HG03064 (cell line): ENCODE data around the gene LMLN.
"Not testable (repeated sequence)": the region's sequence is repeated elsewhere in the genome, so short reads cannot be mapped to it uniquely, and the experiment has no call there.

Source experiments
- ATAC-seq: cut with Tn5 transposase; IDR thresholded peaks from one replicate; pipeline ENCODE4 v1.9.1; 2021; ENCODE audit warnings: low read depth; ENCODE audit not compliant: unreplicated experiment

LMLN gene

DNA sequence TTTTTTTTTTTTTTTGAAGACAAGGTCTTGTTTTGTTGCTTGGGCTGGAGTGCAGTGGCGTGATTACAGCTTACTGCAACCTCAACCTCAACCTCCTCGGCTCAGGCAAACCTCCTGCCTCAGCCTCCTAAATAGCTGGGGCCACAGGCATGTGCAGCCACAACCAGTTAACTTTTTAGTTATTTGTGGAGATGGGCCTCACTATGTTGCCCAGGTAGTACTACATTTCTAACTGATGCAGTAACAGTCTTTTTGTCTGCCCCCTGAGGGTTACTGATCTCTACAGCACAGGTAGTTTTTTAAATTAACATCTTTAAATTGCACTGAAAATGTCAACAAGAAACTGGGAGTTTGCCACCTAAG lies 3.4 kb upstream of the LMLN start:
- ATAC-seq = no peak

DNA sequence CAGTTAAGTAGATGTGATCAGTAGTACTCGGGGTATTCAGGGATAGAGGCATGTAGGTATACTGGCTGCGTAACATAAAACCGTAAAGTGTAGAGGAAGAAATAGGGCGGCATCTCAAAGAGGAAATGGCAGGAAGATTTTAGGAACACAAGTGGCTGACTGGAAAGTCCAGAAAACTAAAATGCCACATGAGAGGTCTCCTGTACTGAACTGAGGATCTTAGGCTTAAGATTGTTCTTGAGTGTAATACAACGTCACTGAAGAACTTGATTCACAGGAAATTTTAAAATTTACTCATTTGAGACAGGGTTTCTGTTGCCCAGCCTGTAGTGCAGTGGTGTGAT lies 2.3 kb upstream of the LMLN start:
- no peak for ATAC-seq

DNA sequence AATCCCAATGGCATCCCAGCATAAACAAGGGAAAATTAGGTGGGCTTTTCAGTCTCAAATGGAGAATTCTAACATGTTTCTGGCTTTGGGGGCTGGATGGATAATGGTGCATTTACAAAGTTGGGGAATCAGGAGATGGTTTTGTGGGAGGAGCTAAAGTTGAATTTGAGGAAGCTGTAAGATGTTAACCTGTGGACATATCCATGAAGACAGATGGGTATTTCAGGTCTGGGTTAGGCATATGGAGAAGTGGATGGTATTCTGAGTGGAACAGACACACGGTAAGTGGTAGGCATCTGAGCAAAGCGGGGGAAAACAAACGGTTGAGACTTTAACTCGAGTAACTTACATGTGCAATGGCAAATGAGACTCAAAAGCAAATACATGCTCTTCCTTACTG lies 1.7 kb upstream of the LMLN start:
- no peak for ATAC-seq

DNA sequence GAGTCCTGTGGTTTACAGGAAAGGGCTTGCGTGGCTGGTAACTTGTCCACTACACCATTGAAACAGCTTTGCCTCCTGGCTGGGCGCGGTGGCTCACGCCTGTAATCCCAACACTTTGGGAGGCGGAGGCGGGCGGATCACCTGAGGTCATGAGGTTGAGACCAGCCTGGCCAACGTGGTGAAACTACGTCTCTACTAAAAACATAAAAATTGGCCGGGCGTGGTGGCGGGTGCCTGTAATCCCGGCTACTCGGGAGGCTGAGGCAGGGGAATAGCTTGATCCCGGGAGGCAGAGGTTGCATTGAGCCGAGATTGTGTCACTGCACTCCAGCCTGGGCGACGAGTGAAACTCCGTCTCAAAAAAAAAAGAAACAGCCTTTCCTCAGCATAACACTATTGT lies 1.2 kb upstream of the LMLN start:
- ATAC-seq = not testable (repeated sequence)

DNA sequence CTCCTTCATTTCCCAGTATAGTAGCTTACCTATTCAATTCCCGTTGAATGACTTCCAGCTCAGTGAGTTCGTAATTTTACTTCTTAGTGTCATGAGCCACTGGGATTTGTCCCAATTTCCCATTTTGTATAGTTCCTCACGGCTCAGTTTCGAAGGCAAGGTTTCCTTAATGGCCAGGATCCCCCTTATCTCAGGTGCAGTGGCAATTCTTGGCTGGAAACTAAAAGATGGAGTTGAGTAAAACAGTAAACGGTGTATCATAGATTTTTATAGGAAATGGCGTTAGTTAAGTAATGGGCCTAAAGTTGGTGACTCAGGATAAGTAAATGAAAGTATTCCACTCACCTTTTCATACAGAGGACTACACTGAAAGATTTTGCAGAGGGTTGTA lies 522 bp upstream of the LMLN start:
- no peak for ATAC-seq

DNA sequence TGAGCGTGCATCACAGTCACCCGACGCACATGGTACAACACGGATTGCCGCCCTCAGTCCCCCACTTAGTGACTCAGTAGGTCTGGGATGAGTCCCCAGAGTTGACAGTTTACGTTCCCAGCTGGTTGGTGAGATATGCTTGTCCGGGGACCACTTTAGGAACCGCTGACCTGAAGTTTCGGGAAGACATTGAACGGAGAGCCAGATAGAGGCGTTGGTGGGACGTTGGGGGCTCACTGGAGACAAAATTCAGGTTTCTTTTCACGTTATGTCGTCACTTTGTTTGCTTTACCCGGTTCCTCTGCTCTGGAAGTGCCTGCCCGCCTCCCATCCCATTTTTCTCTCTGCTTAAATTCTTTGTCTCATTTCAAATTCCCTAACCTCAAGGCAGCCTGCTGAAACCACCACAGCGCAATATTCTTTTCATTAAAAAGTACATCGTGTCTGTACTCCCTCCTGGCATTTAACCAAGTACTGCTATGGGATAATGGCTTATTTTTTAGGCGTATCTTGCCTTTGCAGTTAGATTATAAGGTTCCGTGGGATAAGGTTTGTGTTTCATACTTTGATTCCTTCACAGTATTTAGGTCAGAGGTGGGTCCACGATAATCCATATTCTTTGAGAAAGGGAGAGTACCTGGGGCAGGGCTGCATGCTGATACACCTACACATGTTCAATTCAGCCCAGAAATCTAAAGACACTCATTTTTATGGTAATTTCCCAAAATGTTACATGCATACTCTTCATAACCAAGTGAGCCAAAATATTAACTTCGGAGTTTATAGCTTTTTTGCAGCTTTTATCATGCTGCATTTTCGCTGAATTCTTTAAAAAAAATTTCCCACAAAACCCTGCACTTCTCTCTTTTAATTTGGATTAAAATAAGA lies 921 bp downstream of the LMLN start:
- no peak for ATAC-seq

DNA sequence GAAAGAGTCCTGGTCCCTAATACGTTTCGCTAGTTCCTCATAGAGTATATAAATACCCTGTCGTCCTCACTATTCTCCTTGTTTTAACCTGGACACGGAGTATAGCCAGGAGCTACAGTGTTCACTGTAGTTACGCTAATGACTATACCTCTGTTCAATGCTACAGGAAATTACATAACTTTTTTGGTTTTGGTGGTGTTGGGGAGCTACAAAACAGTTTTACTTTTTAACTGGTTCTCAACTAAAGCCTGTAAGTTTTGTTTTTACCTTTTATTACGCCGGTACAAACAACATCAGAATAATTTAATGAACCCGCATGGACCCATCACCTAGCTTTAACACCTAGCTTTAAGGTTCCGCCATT lies 1.5 kb downstream of the LMLN start:
- no peak for ATAC-seq

DNA sequence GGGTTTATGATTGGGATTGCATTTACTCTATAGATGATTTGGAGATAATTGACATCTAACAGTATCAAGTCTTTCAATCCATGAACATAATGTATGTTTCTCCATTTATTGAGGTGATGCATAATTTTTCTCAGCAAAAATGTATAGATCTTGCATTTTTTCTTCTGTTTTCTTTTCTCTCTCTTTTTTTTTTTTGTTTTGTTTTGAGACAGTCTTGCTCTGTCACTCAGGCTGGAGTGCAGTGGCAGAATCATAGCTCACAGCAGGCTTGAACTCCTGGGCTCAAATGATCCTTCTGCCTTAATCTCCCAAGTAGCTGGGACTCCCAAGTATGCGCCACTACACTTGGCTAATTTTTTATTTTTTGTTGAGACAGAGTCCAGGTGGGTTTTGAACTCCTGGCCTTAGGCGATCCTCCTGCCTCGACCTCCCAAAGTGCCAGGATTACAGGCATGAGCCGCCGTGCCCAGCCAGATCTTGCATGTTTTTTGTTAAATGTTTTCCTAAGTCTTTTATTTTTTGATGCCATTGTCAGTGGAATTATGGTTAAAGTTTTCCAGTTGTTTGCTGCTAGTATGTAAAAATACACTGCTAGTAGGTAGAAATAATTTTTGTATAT lies 3.1 kb downstream of the LMLN start:
- ATAC-seq = no peak

DNA sequence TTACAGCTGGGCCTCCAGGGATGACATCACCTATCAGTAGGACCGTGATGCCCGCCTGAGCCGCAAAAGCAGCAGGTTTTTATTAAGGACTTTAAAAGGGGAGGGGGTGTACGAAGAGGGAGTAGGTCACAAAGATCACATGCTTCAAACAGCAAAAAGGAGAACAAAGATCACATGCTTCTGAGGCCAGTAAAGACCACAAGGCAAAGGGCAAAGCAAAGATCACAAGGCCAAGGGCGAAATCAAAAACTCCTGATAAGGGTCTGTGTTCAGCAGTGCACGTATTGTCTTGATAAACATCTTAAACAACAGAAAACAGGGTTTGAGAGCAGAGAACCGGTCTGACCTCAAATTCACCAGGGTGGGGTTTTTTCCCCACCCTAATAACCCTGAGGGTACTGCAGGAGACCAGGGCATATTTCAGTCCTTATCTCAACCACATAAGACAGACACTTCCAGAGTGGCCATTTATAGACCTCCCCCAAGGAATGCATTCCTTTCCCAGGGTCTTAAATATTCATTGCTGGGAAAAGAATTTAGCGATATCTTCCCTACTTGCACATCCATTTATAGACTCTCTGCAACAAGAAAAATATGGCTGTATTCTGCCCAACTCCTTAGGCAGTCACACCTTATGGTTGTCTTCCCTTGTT lies 7.4 kb downstream of the LMLN start:
- not testable (repeated sequence) for ATAC-seq

DNA sequence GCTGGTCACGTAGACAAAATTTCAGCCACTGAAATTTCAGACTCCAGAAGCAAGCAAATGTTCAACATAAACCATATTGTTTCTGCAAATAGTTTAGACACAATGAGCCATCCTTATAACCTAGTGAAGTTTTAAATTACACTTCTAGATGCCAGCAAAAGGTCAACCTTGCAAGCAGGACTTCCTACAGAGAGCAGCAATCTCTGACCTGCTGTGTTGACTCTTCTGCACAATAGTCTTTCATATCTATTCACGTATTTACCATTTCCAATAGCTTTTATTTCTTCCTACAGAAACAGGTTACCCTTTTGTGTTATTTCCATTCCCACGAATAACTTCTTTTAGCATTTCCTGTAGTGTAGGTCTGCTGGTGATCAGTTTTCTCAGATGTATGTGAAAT lies 10.6 kb downstream of the LMLN start:
- no peak for ATAC-seq

DNA sequence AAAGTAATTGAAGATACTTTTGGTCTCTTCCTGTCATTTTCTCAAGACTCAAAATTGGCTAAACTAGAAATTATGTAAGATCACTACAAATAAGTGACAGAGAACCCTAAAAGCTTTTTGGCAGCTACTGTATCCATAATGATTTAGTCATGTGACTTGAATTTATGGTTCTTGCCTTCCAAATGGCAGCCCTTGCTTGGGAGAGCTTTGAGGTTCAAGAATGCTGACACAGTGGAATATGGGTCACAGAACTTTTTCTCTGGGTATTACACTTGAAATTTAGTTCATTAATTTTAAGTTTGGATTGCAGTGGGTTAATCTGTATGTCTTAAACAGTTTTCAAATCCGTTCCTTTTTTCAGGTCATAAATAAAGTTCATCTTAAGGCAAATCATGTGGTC lies 14.0 kb downstream of the LMLN start:
- ATAC-seq = no peak

DNA sequence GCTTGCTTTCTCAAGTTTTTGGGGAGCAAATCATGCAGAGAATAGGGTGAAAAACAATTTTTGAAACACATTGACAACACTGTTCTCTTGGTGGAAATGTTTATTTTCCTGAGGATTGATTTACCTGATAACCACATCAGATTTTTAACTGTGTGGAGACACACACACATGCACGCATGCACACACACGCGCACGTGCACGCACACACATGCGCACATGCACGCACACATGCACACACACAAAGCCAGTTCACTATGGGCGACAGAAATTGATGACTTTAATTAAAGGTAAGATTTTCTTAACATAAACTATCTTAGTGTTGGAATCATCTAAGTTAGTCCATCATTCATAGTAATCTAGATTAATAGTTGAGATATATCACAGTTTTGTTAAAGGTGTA lies 15.3 kb downstream of the LMLN start:
- no peak for ATAC-seq

DNA sequence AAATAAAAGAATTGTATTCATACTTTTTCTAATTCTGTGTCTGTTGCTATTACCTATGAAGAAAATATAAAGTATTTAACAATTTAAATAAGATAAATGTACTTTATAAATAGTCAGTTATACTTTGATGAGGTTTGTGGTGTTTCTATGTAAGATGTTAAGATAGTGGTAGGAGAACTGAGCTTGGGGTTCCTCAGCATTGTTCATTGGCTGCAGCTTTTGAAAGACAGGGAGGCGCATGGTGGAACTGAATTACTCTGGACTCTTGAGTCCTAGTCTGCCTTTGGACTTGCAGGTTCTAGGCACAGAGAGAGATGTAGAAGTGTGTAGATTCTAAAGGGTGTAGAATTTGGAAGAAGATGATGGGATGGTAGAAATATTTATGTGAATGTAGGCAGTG lies 23.1 kb downstream of the LMLN start:
- no peak for ATAC-seq

DNA sequence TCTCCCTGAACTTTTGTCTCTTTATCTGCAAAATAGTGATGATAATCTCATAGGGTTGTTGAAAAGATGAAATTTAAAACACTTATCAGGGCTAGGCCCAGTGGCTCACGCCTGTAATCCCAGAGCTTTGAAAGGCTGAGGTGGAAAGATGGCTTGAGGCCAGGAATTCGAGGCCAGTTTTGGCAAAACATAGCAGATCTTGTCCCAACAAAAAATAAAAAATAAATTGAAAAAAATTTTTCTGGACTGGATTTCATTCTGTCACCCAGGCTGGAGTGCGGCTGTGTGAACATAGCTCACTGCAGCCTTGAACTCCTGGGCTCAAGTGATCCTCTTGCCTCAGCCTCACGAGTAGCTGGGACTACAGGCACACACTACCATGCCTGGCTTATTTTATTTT lies 29.6 kb downstream of the LMLN start:
- no peak for ATAC-seq

DNA sequence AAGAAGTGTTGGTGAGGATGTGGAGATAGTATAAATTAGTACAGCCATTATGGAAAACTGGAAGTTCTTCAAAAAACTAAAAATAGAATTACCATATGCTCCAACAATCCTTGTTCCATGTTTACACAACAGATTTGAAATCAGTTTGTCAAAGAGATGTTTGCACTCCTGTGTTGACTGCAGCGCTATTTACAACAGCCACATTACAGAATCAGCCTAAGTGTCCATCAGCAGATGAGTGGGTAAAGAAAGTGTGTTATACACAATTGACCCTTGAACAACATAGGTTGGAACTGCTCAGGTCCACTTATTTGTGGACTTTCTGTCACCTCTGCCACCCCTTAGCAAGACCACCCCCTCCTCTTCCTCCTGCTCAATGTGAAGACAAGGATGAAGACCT lies 34.7 kb downstream of the LMLN start:
- ATAC-seq = no peak

DNA sequence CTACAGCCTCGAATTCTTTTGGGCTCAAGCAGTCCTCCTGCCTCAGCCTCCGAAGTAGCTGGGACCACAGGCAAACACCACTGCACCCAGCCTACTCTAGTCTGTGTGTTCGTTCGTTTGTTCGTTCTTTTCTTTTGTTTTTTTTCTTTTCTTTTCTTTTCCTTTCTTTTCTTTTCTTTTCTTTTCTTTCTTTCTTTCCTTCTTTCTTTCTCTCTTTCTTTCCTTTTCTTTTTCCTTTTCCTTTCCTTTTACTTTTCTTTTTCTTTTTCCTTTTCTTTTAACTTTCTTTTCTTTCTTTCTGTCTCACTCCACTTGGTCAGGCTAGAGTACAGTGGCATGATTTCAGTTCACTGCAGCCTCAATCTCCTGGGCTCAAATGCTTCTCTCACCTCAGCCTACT lies 36.8 kb downstream of the LMLN start:
- ATAC-seq = no peak

DNA sequence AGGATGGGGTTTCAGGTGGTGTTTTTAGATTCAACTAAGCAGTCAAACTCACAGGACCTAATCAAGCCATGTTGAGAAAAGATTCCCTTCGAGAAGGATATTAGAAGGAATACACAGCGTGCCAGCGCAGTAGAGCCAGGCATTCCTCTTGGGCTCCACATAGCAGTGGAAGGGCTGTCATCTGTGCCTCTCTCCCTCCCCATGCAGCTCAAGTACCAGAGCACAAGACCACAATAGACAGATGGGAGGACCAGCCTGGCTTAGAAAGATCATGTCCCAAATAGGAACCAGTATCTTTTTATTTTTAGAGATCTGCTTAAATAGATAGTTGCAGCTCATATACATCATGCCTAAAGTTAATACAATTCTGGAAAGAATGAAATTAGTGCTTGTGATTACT lies 37.9 kb downstream of the LMLN start:
- ATAC-seq = no peak

DNA sequence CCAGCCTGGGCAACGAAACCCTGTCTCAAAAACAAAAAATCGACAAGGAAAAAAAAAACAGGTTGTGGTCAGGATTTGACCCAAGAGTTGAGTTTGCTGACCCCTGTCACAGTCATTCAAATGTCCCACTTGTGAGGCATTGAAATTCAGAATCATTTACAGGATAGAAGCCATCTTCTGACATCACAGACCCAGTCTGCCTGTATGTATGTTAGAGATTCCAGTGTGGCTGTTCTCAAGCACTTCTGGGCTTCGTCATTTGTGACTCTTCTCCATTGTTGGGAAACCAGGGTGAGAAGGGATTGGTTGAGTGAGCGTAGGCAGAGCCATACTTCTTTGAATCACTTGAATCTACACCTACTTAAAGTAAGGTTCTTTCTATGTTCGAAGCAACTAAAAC lies 57.1 kb downstream of the LMLN start:
- ATAC-seq = no peak

DNA sequence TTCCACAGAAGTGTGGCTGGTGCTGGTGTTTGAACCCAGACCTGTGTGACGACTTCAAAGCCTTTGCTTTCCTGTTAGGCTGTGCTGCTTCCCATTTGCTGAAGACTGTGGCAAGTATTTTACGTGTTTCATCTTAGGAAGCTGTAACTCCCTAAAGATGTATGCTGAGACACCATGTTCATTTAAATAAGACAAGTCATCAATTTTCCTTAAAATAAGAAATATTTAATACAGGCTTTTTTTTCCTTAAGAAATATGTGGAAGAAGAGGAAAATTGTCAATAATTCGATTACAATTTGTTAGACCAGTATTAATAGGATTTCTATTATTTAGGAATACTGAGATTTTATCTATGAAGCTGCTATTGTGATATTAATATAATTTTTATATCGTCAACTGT lies 58.4 kb downstream of the LMLN start:
- no peak for ATAC-seq

DNA sequence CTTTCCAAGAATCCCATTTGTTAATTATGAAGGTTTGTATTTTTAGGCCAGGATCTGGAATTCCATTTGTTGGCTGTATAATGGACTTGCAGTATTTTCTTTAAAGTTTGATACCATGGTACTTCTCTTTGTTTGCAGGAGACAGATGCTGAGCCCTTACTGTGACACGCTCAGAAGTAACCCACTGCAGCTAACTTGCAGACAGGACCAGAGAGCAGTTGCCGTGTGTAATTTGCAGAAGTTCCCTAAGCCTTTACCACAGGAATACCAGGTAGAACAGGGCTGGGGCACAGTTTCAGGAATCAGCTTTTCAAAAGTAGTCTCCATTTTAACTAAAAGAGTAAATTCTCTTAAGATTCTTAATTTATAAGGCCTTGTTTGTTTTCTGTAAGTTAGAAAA lies 59.1 kb downstream of the LMLN start:
- no peak for ATAC-seq

DNA sequence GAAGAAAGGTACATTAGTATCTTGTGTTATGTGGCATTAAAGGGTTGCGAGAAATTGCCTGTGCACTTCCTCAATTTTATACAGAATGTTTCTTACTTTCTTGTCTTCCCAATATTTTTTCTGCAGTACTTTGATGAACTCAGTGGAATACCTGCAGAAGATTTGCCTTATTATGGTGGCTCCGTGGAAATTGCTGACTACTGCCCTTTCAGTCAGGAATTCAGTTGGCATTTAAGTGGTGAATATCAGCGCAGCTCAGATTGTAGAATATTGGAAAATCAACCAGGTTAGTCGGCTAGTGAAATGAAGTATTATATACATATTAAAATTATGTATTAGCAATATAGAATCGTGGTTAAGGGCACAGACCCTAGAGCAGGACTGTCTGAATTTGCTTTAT lies 61.3 kb downstream of the LMLN start:
- ATAC-seq = no peak

DNA sequence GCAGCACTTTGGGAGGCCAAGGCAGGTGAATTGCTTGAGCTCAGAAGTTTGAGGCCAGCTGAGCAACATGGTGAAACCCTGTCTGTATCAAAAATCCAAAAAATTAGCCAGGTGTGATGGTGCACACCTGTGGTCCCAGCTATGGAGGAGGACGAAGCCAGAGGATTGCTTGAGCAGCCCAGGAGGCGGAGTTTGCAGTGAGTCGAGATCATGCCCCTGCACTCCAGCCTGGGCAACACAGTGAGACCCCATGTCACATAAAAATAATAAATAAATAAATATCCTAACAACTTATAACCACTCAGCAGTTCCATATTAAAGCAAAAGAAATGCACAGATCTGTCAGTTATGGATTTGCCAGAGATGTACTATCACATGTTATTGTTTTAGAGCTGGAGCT lies 62.6 kb downstream of the LMLN start:
- no peak for ATAC-seq
